Stimulated activated effector memory CD8-positive, alpha-beta T cell treated with anti-CD3 and anti-CD28 coated beads, Interleukin-12 subunit alpha, Interleukin-12 subunit beta, amount 100 ng/mL, for 72 hours (primary cell): ENCODE measurements around the gene COTL1.

ENCODE experiments used
- ATAC-seq: fragments of 150-1000 bp; cut with Tn5 transposase; 2 replicates; pipeline ENCODE4 v1.10.0; 2021
- DNase-seq, 2 donors: peaks; one replicate each; pipeline ENCODE4 v3.0.0; 2021 to 2022; ENCODE audit warnings: low spot score in 2 of 2
- H3K27ac Mint-ChIP-seq: one replicate; pipeline ENCODE4 v1.8.0; 2022; ENCODE audit warnings: mild to moderate bottlenecking, mixed read lengths
- H3K36me3 Mint-ChIP-seq: one replicate; pipeline ENCODE4 v1.8.0; 2022; ENCODE audit warnings: mild to moderate bottlenecking, mixed read lengths
- H3K4me1 Mint-ChIP-seq: one replicate; pipeline ENCODE4 v1.8.0; 2022; ENCODE audit warnings: mixed read lengths
- H3K4me3 Mint-ChIP-seq: one replicate; pipeline ENCODE4 v1.8.0; 2022; ENCODE audit warnings: mild to moderate bottlenecking, mixed read lengths
- H3K9me3 Mint-ChIP-seq: one replicate; pipeline ENCODE4 v1.8.0; 2022; ENCODE audit warnings: mixed read lengths

COTL1 gene

GRCh38 chr16:84598360-84598759 lies 19.5 kb downstream of the COTL1 start:
- Mint-ChIP-seq H3K4me1 (peaks cover 88% of the 10 kb centered on the region), H3K36me3 (peaks cover 71% of the 10 kb centered on the region), H3K27ac (peak overlapping the region; percentile 84), H3K9me3 (no peaks in the 10 kb centered on the region), H3K4me3 (peak overlapping the region; percentile 83)
- no peak for DNase-seq
- ATAC-seq: no peak

DNA sequence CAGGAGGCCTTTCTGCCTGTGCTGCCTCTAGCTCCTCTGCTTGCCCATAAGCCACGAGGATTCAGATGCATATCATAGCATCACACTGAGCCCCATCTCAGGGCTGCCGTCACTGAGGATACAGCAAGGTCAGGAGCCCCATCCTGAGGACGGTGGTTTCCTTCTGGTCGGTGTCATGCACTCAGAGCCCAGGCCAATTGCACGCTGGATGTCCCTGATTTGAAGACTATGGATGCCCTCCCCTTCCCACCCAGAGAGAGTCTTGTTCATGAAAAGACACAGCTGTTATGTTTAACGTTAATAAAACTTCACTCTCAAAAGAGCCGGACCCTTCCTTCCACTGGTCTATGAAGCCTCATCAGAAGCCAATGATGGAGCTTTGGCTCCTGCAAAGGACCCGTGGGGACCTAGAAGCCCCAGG lies 19.9 kb downstream of the COTL1 start:
- no peaks in the 10 kb centered on the region for H3K9me3 Mint-ChIP-seq
- peak overlapping the region; percentile 83 for H3K4me3 Mint-ChIP-seq
- peak overlapping the region; percentile 84 for H3K27ac Mint-ChIP-seq
- ATAC-seq: peak; percentile 22
- peaks cover 87% of the 10 kb centered on the region for H3K4me1 Mint-ChIP-seq
- peaks cover 71% of the 10 kb centered on the region for H3K36me3 Mint-ChIP-seq
- no peak for DNase-seq

- H3K36me3 Mint-ChIP-seq: peaks cover 73% of the 10 kb centered on the region
- ATAC-seq (no peak), DNase-seq (no peak)
- no peaks in the 10 kb centered on the region for H3K9me3 Mint-ChIP-seq
- peak overlapping the region; percentile 84 for H3K27ac Mint-ChIP-seq
- peaks cover 89% of the 10 kb centered on the region for H3K4me1 Mint-ChIP-seq
- H3K4me3 Mint-ChIP-seq: peak overlapping the region; percentile 83
These were observed 20.4 kb downstream of the COTL1 start for GRCh38 chr16:84597528-84597896.

GRCh38 chr16:84596801-84597527 lies 20.9 kb downstream of the COTL1 start:
- Mint-ChIP-seq H3K4me1 (peaks cover 89% of the 10 kb centered on the region), H3K9me3 (no peaks in the 10 kb centered on the region), H3K27ac (peak overlapping the region; percentile 84), H3K36me3 (peaks cover 78% of the 10 kb centered on the region), H3K4me3 (peak overlapping the region; percentile 83)
- ATAC-seq (no peak), DNase-seq (no peak)

DNA sequence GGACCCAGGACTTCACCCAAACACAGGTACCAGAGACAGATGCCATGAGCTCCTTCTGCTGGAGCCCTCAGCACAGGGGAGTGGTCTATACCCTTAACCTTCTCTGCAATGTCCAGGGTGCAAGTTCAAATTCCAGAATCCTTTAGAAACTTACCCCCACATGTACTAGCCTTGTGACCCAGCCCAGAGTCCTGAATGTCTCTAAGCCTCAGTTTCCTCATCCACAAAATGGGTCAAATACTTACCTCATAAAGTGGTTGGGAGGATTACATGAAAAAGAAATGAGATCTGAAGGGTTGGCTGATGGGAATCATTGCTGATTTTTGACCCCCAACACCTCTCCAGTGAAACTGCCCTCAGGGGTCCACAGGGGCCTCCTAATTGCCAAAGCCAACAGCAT lies 21.7 kb downstream of the COTL1 start:
- H3K4me3 Mint-ChIP-seq: peak overlapping the region; percentile 83

DNA sequence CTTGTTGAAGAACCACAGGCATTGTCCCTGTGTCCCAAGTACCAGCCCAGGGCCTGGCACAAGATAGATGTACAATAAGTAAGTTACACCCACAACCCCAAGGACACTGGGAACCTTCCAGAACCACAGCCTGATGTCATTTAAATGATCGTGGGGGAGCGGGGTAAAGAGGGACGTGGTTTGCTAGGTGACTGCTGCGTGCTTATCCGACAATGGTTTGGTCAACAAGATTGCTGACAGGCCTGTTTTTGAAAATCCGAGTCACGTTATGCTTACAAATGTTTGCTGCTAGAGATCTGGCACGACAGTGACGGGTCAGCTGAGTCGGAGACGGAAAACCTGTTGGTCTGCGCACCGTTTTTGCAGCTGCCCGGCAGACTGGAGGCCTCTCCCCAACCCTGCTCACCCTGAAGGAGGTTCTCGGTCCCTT lies 22.8 kb downstream of the COTL1 start:
- H3K4me1 Mint-ChIP-seq: peaks cover 70% of the 10 kb centered on the region

More for the DNA sequence above, 21.7 kb downstream of the COTL1 start:
- Mint-ChIP-seq H3K4me1 (peaks cover 81% of the 10 kb centered on the region), H3K27ac (peak overlapping the region; percentile 84), H3K36me3 (peaks cover 86% of the 10 kb centered on the region), H3K9me3 (no peaks in the 10 kb centered on the region)
- no peak for DNase-seq
- ATAC-seq: no peak

GRCh38 chr16:84594725-84595038 lies 23.2 kb downstream of the COTL1 start:
- Mint-ChIP-seq H3K4me1 (peaks cover 66% of the 10 kb centered on the region), H3K27ac (peak overlapping the region; percentile 95), H3K9me3 (no peaks in the 10 kb centered on the region), H3K4me3 (peak overlapping the region; percentile 80), H3K36me3 (peaks cover 87% of the 10 kb centered on the region)
- ATAC-seq (peak; percentile 9), DNase-seq (no peak)

More for the DNA sequence above, 22.8 kb downstream of the COTL1 start:
- DNase-seq: no peak
- H3K9me3 Mint-ChIP-seq: no peaks in the 10 kb centered on the region
- H3K4me3 Mint-ChIP-seq: peak overlapping the region; percentile 80
- peak overlapping the region; percentile 95 for H3K27ac Mint-ChIP-seq
- peaks cover 87% of the 10 kb centered on the region for H3K36me3 Mint-ChIP-seq
- peak; percentile 1 for ATAC-seq

- ATAC-seq (peak; percentile 88), DNase-seq (peak; percentile 40 to 90)
- peak overlapping the region; percentile 80 for H3K4me3 Mint-ChIP-seq
- H3K9me3 Mint-ChIP-seq: no peaks in the 10 kb centered on the region
- peaks cover 60% of the 10 kb centered on the region for H3K4me1 Mint-ChIP-seq
- peak overlapping the region; percentile 95 for H3K27ac Mint-ChIP-seq
- peaks cover 85% of the 10 kb centered on the region for H3K36me3 Mint-ChIP-seq
These were observed 23.8 kb downstream of the COTL1 start for GRCh38 chr16:84593825-84594724.

DNA sequence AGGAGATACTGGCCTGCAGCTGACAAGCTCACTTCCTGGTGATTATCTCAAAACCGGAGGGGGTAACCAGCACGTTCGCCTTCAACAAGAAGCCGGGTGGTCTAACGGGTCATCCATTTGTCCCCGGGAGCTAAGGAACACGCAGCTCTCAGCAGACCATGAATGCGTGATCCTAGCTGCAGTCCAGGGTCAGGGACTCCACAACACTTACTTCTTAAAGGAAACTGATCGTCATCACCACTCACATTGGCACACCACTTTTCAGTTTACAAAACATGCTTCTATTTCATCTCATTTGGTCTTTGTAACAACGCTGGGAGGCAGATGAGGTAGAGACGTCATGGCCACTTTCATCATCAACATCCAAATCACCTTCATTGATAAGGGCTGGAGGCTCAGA lies 25.2 kb downstream of the COTL1 start:
- Mint-ChIP-seq H3K4me1 (peaks cover 50% of the 10 kb centered on the region), H3K27ac (no peak overlapping the region), H3K36me3 (peaks cover 90% of the 10 kb centered on the region), H3K4me3 (peak overlapping the region; percentile 80), H3K9me3 (no peaks in the 10 kb centered on the region)
- DNase-seq: no peak
- no peak for ATAC-seq

DNA sequence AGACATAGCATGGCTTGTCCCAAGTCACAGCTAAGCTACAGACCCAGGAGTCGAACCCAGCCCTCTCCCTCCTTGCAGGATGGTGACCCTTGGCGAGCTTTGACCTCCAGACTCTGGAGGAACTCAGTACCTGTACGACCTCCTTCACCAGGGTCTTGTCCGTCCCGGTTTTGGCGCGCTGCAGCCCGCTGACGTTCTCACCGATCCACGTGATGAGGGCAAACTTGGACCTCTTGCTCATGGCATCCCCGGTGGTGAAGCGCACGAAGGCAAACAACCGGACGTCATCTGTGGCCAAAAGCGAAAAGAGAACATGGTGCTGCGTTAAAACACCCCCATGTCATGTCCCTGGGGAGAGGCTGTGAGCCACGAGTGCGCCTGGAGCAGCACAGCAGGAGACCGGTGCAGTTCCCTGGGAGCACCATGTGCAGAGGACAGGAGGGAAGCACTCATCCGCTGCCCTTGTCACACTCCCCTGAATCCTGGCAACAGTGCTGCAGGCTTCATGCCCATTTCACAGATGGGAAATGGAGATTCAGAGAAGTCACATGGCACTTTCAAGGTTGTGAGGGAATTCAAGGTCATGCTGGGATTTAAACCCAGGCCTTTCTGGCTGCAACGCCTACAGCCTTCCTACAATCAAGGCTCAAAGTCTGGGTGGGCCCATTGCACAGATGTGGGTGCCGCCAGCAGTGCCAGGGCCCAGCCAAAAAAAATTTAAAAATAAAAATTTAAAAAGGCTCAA lies 27.7 kb downstream of the COTL1 start:
- Mint-ChIP-seq H3K9me3 (no peaks in the 10 kb centered on the region), H3K4me1 (peaks cover 25% of the 10 kb centered on the region), H3K4me3 (no peak overlapping the region), H3K36me3 (peaks cover 79% of the 10 kb centered on the region), H3K27ac (no peak overlapping the region)
- no peak for ATAC-seq
- no peak for DNase-seq

- Mint-ChIP-seq H3K4me3 (no peak overlapping the region), H3K9me3 (no peaks in the 10 kb centered on the region), H3K36me3 (peaks cover 74% of the 10 kb centered on the region), H3K27ac (no peak overlapping the region), H3K4me1 (peaks cover 13% of the 10 kb centered on the region)
- DNase-seq: no peak
- ATAC-seq: no peak
These were observed 28.9 kb downstream of the COTL1 start for GRCh38 chr16:84588991-84589390.

DNA sequence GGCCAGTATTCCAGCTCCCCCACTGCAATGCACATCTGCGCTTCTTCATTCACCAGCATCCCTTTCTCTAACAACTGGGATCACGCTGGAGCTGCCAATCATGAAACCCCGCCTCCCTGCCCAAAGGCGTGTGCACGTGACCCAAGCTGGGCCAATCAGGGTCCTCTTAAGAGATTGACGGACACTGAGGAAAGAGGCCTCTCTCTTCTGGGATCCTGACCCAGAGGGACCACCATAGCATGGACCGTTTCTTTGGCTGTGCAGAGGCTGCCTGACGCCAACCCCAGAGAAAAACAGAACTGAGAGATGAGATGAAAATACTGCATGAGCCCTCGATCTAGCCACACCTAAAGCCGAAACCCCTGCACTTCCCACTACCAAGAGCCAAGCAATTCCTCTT lies 32.0 kb downstream of the COTL1 start:
- Mint-ChIP-seq H3K36me3 (peaks cover 56% of the 10 kb centered on the region), H3K9me3 (no peaks in the 10 kb centered on the region), H3K4me3 (no peak overlapping the region), H3K27ac (no peak overlapping the region), H3K4me1 (no peaks in the 10 kb centered on the region)
- DNase-seq (no peak), ATAC-seq (no peak)

GRCh38 chr16:84585467-84585866 lies 32.4 kb downstream of the COTL1 start:
- H3K36me3 Mint-ChIP-seq: peaks cover 52% of the 10 kb centered on the region
- H3K4me3 Mint-ChIP-seq: no peak overlapping the region
- no peak overlapping the region for H3K27ac Mint-ChIP-seq
- ATAC-seq (no peak), DNase-seq (no peak)
- no peaks in the 10 kb centered on the region for H3K4me1 Mint-ChIP-seq
- H3K9me3 Mint-ChIP-seq: no peaks in the 10 kb centered on the region

DNA sequence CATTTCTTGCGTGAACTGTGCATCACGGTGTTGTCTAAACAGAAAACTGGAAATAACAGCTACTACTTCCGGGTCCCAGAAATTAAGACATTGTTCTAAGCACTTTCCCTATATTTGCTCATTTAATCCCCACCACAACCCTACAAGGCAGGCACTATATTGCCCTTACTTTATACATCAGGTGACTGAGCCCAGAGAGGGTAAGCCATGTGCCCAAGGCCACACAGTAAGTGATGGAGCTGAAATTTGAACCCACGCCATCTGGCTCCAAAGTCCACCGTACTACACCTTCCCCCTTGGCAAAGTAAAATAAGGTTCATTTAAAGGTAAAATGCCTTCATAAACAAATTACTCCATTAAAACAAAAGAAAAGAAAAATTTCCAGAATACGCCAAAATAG lies 33.2 kb downstream of the COTL1 start:
- no peak overlapping the region for H3K27ac Mint-ChIP-seq
- peaks cover 46% of the 10 kb centered on the region for H3K36me3 Mint-ChIP-seq
- H3K9me3 Mint-ChIP-seq: no peaks in the 10 kb centered on the region
- DNase-seq (no peak), ATAC-seq (no peak)
- no peak overlapping the region for H3K4me3 Mint-ChIP-seq
- H3K4me1 Mint-ChIP-seq: peaks cover 2% of the 10 kb centered on the region

- H3K4me1 Mint-ChIP-seq: peaks cover 8% of the 10 kb centered on the region
These were observed 33.9 kb downstream of the COTL1 start for GRCh38 chr16:84583995-84584394.

More at GRCh38 chr16:84583995-84584394, 33.9 kb downstream of the COTL1 start:
- ATAC-seq (no peak), DNase-seq (no peak)
- H3K9me3 Mint-ChIP-seq: no peaks in the 10 kb centered on the region
- no peak overlapping the region for H3K4me3 Mint-ChIP-seq
- peaks cover 44% of the 10 kb centered on the region for H3K36me3 Mint-ChIP-seq
- no peak overlapping the region for H3K27ac Mint-ChIP-seq
